GM12878 (cell line): ENCODE data around the gene DAGLA. TPM values are rescaled to one million over a fixed set of nuclear protein-coding genes. Genes with fewer than 3 reads are reported as not detected.

Experiments used
- CREM ChIP-seq: IDR thresholded peaks from 2 replicates; pipeline ENCODE4 v1.6.1; 2014; ENCODE audit warnings: antibody characterized with exemption, low read depth
- GATAD2B ChIP-seq: fragments of 450-650 bp; conservative IDR thresholded peaks from 2 replicates; pipeline ENCODE4 v1.6.1; 2017; ENCODE audit warnings: low read depth, mild to moderate bottlenecking, moderate library complexity
- MXI1 ChIP-seq: fragments of 150-350 bp; IDR thresholded peaks from 2 replicates; pipeline ENCODE4 v1.6.1; 2011; ENCODE audit warnings: low read depth, mild to moderate bottlenecking, inconsistent platforms, low read length, improper control_type of control experiment
- RELA ChIP-seq: fragments of 450-650 bp; IDR thresholded peaks from 2 replicates; pipeline ENCODE4 v1.8.0; 2014; ENCODE audit warnings: borderline replicate concordance; ENCODE audit not compliant: partially characterized antibody
- SPI1 ChIP-seq: IDR thresholded peaks from 2 replicates; pipeline ENCODE4 v1.6.1; 2011; ENCODE audit warnings: low read depth, mild to moderate bottlenecking, low read length, moderate library complexity, borderline replicate concordance; ENCODE audit not compliant: insufficient read depth
- SREBF1 ChIP-seq: IDR thresholded peaks from 2 replicates; pipeline ENCODE4 v1.6.1; 2012; ENCODE audit warnings: mild to moderate bottlenecking, low read length
- SRF ChIP-seq, 2 experiments: IDR thresholded peaks; 2 replicates each; pipeline ENCODE4 v1.6.1; 2011; ENCODE audit warnings: low read depth in 2 of 2, low read length in 2 of 2, mild to moderate bottlenecking in 1 of 2, moderate library complexity in 1 of 2
- ZBED1 ChIP-seq: IDR thresholded peaks from 2 replicates; pipeline ENCODE4 v1.6.1; 2016; ENCODE audit warnings: borderline replicate concordance
- ZNF207 ChIP-seq: fragments of 450-650 bp; IDR thresholded peaks from 2 replicates; pipeline ENCODE4 v1.6.1; 2014; ENCODE audit warnings: antibody characterized with exemption, mild to moderate bottlenecking, borderline replicate concordance
- ZNF622 ChIP-seq: fragments of 450-650 bp; IDR thresholded peaks from 2 replicates; pipeline ENCODE4 v1.6.1; 2017; ENCODE audit warnings: mild to moderate bottlenecking, inconsistent platforms
- ZZZ3 ChIP-seq: IDR thresholded peaks from 2 replicates; pipeline ENCODE4 v1.6.1; 2011; ENCODE audit warnings: low read depth; ENCODE audit not compliant: control insufficient read depth, insufficient read length
- polyA plus RNA-seq, 11 experiments: library from polyadenylated mRNA; depleted of rRNA in 4 of 11; unstranded in 6 of 11; stranded (reverse) in 5 of 11; fragments of >200 nt; fragmentation: Nextera tagmentation in 4 of 11; fragmentation: Illumina TruSeq in 1 of 11; extraction: Ambion mirVana in 4 of 11; extraction: Trizol in 1 of 11; gene quantifications; 1 replicate in 1 of 11; 2 replicates in 10 of 11; pipeline versions ENCODE4 v1.2.1 to v1.2.3, GENCODE V29; 2011 to 2016; ENCODE audit warnings: inconsistent platforms in 2 of 11, missing spikeins in 2 of 11, low read depth in 1 of 11
- total RNA-seq, 4 experiments: library from RNA; depleted of rRNA in 3 of 4; stranded (reverse); fragments of >200 nt in 3 of 4; fragmentation: Illumina TruSeq in 1 of 4; extraction: Trizol in 1 of 4; gene quantifications; 2 replicates each; pipeline versions ENCODE4 v1.2.1 to v1.2.3, GENCODE V29; 2013 to 2021
- TF ChIP-seq, protein P1 (sequence below): fragments of 150-350 bp; IDR thresholded peaks from 2 replicates; pipeline ENCODE4 v1.6.1; 2016; ENCODE audit warnings: low read depth, low read length
- TF ChIP-seq, protein P2 (sequence below): IDR thresholded peaks from 2 replicates; pipeline ENCODE4 v1.6.1; 2012; ENCODE audit warnings: low read depth, low read length, improper control_type of control experiment

The DAGLA gene
- total and polyA plus RNA-seq, 10 of the 15 experiments (the other 5 are each of a cell fraction or from before 2014, with no cell fraction given), result 0.05 TPM; not detected in 9

DNA sequence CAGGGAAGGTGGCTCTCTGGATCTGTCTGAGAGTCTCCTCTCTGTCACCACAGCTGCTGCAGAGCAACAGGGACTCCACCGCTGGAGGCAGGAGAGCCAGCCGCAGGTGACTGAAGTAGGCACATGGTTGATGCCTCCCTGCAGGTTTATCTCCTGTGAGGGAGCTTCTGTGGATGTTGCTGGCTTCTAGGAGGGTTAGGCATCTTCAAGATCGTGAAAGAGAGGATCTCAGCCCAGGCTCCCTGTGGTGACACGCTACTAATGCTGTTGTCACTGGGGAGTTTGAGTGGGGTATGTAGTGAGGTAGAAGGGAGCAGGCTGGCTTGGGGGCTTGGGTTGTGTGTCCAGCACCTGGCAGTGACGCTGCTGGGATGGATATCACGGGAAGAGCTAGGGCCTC is 34.1 kb downstream of the DAGLA start (continued):
- TF ChIP-seq, protein P1, sequence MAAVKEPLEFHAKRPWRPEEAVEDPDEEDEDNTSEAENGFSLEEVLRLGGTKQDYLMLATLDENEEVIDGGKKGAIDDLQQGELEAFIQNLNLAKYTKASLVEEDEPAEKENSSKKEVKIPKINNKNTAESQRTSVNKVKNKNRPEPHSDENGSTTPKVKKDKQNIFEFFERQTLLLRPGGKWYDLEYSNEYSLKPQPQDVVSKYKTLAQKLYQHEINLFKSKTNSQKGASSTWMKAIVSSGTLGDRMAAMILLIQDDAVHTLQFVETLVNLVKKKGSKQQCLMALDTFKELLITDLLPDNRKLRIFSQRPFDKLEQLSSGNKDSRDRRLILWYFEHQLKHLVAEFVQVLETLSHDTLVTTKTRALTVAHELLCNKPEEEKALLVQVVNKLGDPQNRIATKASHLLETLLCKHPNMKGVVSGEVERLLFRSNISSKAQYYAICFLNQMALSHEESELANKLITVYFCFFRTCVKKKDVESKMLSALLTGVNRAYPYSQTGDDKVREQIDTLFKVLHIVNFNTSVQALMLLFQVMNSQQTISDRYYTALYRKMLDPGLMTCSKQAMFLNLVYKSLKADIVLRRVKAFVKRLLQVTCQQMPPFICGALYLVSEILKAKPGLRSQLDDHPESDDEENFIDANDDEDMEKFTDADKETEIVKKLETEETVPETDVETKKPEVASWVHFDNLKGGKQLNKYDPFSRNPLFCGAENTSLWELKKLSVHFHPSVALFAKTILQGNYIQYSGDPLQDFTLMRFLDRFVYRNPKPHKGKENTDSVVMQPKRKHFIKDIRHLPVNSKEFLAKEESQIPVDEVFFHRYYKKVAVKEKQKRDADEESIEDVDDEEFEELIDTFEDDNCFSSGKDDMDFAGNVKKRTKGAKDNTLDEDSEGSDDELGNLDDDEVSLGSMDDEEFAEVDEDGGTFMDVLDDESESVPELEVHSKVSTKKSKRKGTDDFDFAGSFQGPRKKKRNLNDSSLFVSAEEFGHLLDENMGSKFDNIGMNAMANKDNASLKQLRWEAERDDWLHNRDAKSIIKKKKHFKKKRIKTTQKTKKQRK, result no peak
- no peak for TF ChIP-seq ZNF207
- no peak for TF ChIP-seq SRF (IDR thresholded peaks at IDR 0.05; ENCODE audit: low read depth in 2 of 2, low read length in 2 of 2)
- TF ChIP-seq ZZZ3, result no peak
- TF ChIP-seq SREBF1, result no peak
- TF ChIP-seq, protein P2, sequence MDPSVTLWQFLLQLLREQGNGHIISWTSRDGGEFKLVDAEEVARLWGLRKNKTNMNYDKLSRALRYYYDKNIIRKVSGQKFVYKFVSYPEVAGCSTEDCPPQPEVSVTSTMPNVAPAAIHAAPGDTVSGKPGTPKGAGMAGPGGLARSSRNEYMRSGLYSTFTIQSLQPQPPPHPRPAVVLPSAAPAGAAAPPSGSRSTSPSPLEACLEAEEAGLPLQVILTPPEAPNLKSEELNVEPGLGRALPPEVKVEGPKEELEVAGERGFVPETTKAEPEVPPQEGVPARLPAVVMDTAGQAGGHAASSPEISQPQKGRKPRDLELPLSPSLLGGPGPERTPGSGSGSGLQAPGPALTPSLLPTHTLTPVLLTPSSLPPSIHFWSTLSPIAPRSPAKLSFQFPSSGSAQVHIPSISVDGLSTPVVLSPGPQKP, result no peak
- TF ChIP-seq CREM, result no peak
- no peak for TF ChIP-seq SPI1
- no peak for TF ChIP-seq RELA
- no peak for TF ChIP-seq MXI1
- no peak for TF ChIP-seq GATAD2B
- no peak for TF ChIP-seq ZBED1
- TF ChIP-seq ZNF622, result no peak
- TF ChIP-seq, all 136 proteins: peak for 0
